Epidermal melanocyte (primary cell): ENCODE measurements around the gene CDH19.

ENCODE experiments used
- DNase-seq: peaks from one replicate; pipeline ENCODE4 v3.0.0; 2011; ENCODE audit warnings: low spot score; ENCODE audit not compliant: insufficient read length

Gene CDH19

GRCh38 chr18:66457245-66457644, 146.6 kb downstream of the CDH19 start:
- no peak for DNase-seq
